Fibroblast of skin of left biceps (primary cell): ENCODE measurements around the gene PLD4.

ENCODE experiments used
- DNase-seq, 2 experiments: peaks; one replicate each; pipeline ENCODE4 v3.0.0-alpha.2; 2013; ENCODE audit warnings: low read depth in 2 of 2

The PLD4 gene

GRCh38 chr14:104928391-104929133, 3.9 kb downstream of the PLD4 start:
- no peak for DNase-seq

- no peak for DNase-seq
Measured at GRCh38 chr14:104929268-104930230, 4.9 kb downstream of the PLD4 start.

DNA sequence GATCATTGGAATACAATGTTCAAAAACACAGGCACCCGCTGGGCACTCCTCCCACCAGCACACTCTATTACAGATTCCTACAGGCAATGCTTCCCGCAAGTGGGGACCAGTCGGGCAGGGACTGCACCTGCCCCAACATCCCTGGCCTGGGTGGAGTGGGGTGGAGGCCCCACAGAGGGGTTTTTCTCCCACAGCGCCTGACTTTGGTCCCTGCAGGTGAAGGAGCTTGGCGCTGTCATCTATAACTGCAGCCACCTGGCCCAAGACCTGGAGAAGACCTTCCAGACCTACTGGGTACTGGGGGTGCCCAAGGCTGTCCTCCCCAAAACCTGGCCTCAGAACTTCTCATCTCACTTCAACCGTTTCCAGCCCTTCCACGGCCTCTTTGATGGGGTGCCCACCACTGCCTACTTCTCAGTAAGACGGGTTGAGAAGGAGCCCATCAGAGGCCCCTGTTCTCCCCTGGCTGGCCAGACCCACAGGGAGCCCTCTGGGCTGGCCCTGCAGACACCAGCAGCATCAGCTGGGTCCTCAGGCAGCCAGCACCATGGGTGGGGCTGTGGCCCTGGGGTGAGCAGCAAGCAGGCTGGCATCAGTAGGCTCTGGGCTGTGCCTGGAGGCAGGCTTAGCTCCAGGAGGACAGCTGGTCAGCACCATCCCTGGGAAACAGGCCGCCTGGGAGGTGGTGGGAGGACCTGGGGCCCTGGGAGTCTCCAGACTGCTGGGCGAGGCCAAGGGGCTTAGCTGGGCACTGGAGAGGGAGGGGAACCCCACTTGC, 6.0 kb downstream of the PLD4 start:
- DNase-seq, result no peak

DNA sequence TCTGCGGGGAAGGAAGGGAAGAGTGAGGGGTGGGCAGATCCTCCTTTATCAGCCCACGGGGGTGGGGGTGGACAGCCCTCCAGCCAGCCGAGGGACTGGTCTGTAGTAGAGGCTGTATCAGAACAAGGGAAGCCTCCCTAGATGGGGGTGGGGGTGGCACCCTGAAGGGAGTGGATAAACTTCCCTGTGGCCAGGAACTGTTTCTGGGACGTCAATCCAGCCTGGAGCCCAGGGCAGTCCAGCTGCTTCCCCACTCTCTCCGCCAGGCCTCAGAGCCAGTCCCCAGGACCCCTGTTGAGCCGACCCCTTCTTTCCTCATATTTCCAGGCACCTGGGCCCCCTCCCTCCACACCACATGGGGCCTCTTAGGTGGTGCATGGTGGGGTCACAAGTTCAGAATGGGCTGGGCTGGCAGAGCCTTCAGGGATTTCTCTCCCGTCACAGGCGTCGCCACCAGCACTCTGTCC, 6.7 kb downstream of the PLD4 start:
- DNase-seq, result no peak

- no peak for DNase-seq
Measured at GRCh38 chr14:104931771-104932675, 7.3 kb downstream of the PLD4 start.

GRCh38 chr14:104932676-104933631, 8.3 kb downstream of the PLD4 start:
- DNase-seq, result peak; percentile 59 to 74

DNA sequence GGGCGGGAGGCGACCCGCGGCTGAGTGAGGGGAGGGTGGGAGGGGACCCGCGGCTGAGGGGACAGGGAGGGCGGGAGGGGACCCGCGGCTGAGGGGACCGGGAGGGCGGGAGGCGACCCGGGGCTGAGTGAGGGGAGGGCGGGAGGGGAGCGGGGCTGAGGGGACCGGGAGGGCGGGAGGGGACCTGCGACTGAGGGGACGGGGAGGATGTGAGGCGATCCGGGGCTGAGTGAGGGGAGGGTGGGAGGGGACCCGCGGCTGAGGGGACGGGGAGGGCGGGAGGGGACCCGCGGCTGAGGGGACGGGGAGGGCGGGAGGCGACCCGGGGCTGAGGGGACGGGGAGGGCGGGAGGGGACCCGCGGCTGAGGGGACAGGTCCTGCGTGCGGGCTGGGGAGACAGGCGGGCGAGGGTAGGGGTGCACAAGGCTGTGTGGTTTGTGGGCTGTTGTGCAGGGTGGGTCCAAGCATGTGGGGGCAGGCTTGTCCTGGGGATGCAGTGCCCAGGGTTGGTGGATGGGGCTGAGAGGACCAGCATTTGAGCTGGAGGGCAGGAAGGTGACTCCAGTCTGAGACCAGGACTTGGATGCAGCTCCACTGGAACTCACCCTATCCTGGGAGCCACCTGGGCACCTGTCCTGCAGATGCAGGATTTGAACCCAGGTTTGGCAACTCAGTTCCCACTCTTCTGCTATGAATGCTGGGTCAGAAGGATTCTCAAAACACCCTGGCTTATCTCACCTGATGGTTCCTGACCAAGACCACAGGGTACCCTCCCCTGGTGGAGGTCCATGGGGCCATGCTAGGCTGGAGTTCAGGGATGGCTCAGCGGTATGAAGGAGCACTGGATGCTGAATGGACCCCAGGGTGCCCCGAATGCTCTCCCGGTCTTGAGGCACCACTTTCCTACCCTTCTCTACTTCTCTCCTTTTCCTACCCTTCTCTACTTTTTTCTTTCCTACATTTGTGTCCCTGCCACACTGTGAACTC, 9.4 kb downstream of the PLD4 start:
- DNase-seq, result no peak

GRCh38 chr14:104935026-104935650, 10.5 kb downstream of the PLD4 start:
- no peak for DNase-seq

GRCh38 chr14:104935955-104936354, 11.3 kb downstream of the PLD4 start:
- no peak for DNase-seq

- no peak for DNase-seq
Measured at GRCh38 chr14:104936361-104937155, 11.9 kb downstream of the PLD4 start.

- DNase-seq, result no peak
Measured at GRCh38 chr14:104937161-104937560, 12.5 kb downstream of the PLD4 start.

DNA sequence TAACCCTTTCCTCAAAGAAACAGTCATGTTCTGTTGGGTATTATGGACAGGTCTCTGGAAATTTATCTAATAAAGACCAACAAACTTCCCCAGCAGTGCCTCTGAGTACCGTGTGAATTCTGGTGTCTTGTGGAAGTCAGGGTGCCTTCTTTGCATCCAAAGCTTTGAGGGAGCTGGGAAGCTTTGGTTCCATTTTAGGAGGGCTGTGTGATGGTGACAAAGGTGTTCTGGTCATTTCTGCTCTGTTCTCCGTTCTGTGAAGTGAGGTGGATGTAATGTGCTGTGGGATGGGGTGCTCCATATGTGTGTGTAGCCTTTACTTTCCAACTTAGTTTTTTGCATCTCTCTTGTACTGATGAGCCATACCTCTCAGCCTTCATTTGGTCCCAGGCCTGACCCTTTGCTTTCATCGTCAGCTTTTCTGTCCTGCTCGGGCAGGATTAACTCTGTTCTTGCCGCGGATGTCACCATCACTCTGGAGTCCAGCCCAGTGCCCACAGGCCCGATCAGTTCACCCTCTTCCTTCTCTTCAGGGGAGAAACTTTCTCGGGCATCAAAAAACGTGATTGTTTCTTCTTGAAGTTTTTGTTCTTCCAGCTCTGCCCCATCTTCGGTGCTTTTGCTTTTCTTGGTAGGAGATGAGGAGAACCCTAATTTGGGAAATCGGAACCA, 13.2 kb downstream of the PLD4 start:
- no peak for DNase-seq

GRCh38 chr14:104938436-104938835, 13.8 kb downstream of the PLD4 start:
- DNase-seq, result no peak

DNA sequence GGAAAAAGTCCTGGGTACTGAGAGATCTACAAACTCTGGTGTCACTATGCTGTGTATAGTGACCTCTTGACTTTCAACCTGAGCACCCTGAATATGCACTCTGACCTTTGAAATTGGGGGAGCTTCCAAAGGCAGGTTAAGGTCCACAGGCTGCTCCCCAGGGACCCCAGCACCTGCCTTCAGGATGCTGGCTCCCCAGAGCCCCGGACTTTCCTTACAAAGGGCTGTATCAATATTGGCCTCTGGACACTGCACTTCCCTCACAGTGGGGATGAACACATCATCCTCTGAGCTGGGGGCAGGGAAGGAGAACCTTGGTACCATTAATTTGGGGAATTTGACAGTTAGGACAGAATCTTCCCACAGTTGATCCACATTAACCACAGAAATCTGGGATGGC, 14.3 kb downstream of the PLD4 start:
- DNase-seq, result no peak

- DNase-seq, result no peak
Measured at GRCh38 chr14:104939666-104940410, 15.2 kb downstream of the PLD4 start.
